ENCODE measurements around the gene MTPN. TPM values are rescaled to one million over a fixed set of nuclear protein-coding genes. Genes with fewer than 3 reads are reported as not detected.

Gene MTPN
- total and polyA plus RNA-seq, 4 donors, result 63.0 to 92.6 (median 89.0) TPM

- 90 to 91% methylated on average over 3 of the region's 3 CpGs for WGBS, 2 donors
- intact Hi-C loops (cut with DNase I), result no loop called here
- no peak for ATAC-seq (ENCODE audit: low FRiP score)
- no peak for DNase-seq
- no peak overlapping the region for H3K27ac ChIP-seq (ENCODE audit: low read depth in 1 of 2, low read length in 2 of 2)
- no peaks in the 10 kb centered on the region for H3K9me3 ChIP-seq (ENCODE audit: control insufficient read depth, low read length)
- no peak overlapping the region for H3K4me3 ChIP-seq (ENCODE audit: low read length in 2 of 2)
- no peaks in the 10 kb centered on the region for H3K27me3 ChIP-seq (ENCODE audit: control insufficient read depth in 1 of 2, insufficient read depth in 2 of 2, low read length in 1 of 2)
- H3K4me1 ChIP-seq (ENCODE audit: control insufficient read depth in 1 of 2, insufficient read depth in 2 of 2, low read length in 2 of 2), result peaks cover 0 to 2% of the 10 kb centered on the region in 2 donors
- no peaks in the 10 kb centered on the region for H3K36me3 ChIP-seq (ENCODE audit: control insufficient read depth in 1 of 2, insufficient read depth in 2 of 2, low read length in 1 of 2)
Measured at GRCh38 chr7:135940077-135941075, 36.8 kb downstream of the MTPN start.

DNA sequence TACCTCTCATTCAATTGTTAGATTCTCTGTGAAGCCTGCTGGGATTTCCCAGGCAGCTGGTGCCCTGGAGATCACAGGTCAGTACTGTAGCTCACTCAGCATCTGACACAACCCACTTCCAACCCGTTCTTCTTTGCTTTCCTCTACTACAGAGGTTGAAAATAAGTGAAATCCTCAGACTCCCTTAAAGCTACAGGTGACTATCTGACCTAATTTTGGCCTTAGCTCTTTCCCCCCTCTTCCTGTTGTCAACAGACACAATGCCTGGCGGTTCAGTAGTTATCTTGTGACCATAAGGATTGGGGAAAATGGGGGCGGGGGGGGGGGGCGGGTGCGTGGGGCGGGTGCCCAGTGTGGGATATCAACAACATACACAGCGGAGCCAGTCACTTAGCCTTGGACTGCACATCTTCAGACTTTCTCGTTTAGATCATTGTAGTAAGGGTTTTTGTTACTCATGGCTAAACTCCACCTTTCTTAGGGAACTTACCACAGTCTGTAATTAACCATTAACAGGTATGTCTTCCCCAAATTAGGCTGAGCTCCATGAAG, 37.8 kb downstream of the MTPN start:
- intact Hi-C loops (cut with DNase I), result no loop called here
- H3K27ac ChIP-seq (ENCODE audit: low read depth in 1 of 2, low read length in 2 of 2), result no peak overlapping the region
- H3K9me3 ChIP-seq (ENCODE audit: control insufficient read depth, low read length), result no peaks in the 10 kb centered on the region
- ATAC-seq (ENCODE audit: low FRiP score), result no peak
- no peaks in the 10 kb centered on the region for H3K36me3 ChIP-seq (ENCODE audit: control insufficient read depth in 1 of 2, insufficient read depth in 2 of 2, low read length in 1 of 2)
- no peaks in the 10 kb centered on the region for H3K27me3 ChIP-seq (ENCODE audit: control insufficient read depth in 1 of 2, insufficient read depth in 2 of 2, low read length in 1 of 2)
- H3K4me1 ChIP-seq (ENCODE audit: control insufficient read depth in 1 of 2, insufficient read depth in 2 of 2, low read length in 2 of 2), result peaks cover 0 to 2% of the 10 kb centered on the region in 2 donors
- no peak for DNase-seq
- WGBS, 2 donors, result 70 to 81% methylated on average over 5 to 8 of the region's 8 CpGs
- no peak overlapping the region for H3K4me3 ChIP-seq (ENCODE audit: low read length in 2 of 2)

DNA sequence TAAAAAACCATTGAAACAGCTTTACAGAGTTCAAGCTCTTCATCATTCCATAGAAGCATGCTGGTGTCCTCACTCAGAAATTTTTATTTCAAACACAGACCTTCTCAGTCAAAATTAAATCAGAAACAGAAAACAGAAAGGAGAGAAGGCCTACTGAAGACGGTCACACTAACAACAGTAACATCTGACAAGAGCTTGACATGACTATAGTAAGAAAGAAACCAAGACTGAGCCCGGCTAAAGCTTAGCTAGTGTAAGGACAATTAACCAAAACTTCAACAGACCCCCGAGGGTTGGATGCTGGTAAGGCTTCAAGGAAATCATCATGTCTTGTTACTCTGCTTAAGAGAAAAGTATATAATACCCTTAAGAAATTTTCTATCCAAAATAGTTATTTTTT, 38.6 kb downstream of the MTPN start:
- intact Hi-C loops (cut with DNase I), result no loop called here
- H3K4me3 ChIP-seq (ENCODE audit: low read length in 2 of 2), result no peak overlapping the region
- DNase-seq, result no peak
- H3K9me3 ChIP-seq (ENCODE audit: control insufficient read depth, low read length), result no peaks in the 10 kb centered on the region
- 85 to 86% methylated on average over 3 of the region's 3 CpGs for WGBS, 2 donors
- H3K27ac ChIP-seq (ENCODE audit: low read depth in 1 of 2, low read length in 2 of 2), result no peak overlapping the region
- peaks cover 0 to 2% of the 10 kb centered on the region in 2 donors for H3K4me1 ChIP-seq (ENCODE audit: control insufficient read depth in 1 of 2, insufficient read depth in 2 of 2, low read length in 2 of 2)
- no peak for ATAC-seq (ENCODE audit: low FRiP score)
- H3K27me3 ChIP-seq (ENCODE audit: control insufficient read depth in 1 of 2, insufficient read depth in 2 of 2, low read length in 1 of 2), result no peaks in the 10 kb centered on the region
- no peaks in the 10 kb centered on the region for H3K36me3 ChIP-seq (ENCODE audit: control insufficient read depth in 1 of 2, insufficient read depth in 2 of 2, low read length in 1 of 2)

DNA sequence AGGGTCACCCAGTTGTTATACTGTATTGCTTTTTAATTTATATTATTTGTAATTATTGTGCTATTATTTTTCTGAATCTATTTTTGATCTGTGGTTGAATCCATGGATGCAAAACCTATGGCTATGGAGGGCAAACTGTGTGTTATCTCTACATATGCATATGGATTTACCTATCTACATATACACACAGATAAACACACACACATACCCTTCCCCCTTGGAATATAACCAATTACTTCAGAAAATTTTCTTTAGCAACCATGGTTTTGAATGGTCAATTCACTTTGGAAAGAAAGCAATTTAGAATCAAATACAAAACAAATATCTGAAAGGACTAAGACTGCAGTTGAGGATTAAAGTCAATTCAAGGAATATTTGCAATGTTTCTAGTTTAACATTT, 39.1 kb downstream of the MTPN start:
- no peak overlapping the region for H3K27ac ChIP-seq (ENCODE audit: low read depth in 1 of 2, low read length in 2 of 2)
- no peak for ATAC-seq (ENCODE audit: low FRiP score)
- DNase-seq, result no peak
- intact Hi-C loops (cut with DNase I), result no loop called here
- no peaks in the 10 kb centered on the region for H3K27me3 ChIP-seq (ENCODE audit: control insufficient read depth in 1 of 2, insufficient read depth in 2 of 2, low read length in 1 of 2)
- H3K4me1 ChIP-seq (ENCODE audit: control insufficient read depth in 1 of 2, insufficient read depth in 2 of 2, low read length in 2 of 2), result peaks cover 0 to 2% of the 10 kb centered on the region in 2 donors
- H3K4me3 ChIP-seq (ENCODE audit: low read length in 2 of 2), result no peak overlapping the region
- no peaks in the 10 kb centered on the region for H3K9me3 ChIP-seq (ENCODE audit: control insufficient read depth, low read length)
- no peaks in the 10 kb centered on the region for H3K36me3 ChIP-seq (ENCODE audit: control insufficient read depth in 1 of 2, insufficient read depth in 2 of 2, low read length in 1 of 2)

DNA sequence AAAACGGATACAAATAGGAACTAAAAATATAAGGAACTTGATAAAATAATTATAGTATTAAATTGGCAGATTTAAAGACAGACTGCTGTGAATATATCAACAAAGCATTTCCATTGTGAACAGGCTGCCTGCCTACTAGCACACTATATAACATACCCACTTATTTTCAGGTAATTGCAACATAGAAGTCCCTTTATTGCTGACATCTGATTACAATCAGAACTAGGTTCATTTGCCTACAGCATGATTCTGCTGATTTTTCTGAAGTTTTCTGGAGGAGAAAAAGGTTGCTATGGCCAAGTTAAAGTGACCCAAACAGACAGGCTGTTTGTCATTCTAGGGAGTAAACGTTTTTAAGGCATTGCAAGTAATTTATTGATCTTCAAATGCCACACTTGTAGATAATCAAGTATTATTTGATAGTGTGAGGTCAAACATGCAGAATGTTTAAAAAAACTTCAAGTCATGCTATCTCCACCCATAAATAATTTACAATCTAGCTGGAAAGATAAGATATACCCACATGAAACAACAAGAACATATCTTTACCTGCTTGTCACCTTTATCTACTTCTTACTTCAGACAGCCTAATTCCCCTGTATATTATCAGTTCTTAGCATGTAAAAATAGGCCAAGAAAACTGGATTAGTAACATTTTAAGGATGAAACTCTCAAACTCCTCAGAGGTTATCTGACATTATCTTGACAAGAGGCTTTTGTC, 40.5 kb downstream of the MTPN start:
- Histone ChIP-seq H3K9me3 (ENCODE audit: control insufficient read depth, low read length) (no peaks in the 10 kb centered on the region), H3K36me3 (ENCODE audit: control insufficient read depth in 1 of 2, insufficient read depth in 2 of 2, low read length in 1 of 2) (no peaks in the 10 kb centered on the region), H3K4me1 (ENCODE audit: control insufficient read depth in 1 of 2, insufficient read depth in 2 of 2, low read length in 2 of 2) (peaks cover 0 to 2% of the 10 kb centered on the region in 2 donors), H3K4me3 (ENCODE audit: low read length in 2 of 2) (no peak overlapping the region), H3K27ac (ENCODE audit: low read depth in 1 of 2, low read length in 2 of 2) (no peak overlapping the region), H3K27me3 (ENCODE audit: control insufficient read depth in 1 of 2, insufficient read depth in 2 of 2, low read length in 1 of 2) (no peaks in the 10 kb centered on the region)
- intact Hi-C loops (cut with DNase I), result no loop called here
- WGBS, 2 donors, result 36% methylated on average over 2 of the region's 2 CpGs
- ATAC-seq (ENCODE audit: low FRiP score) (no peak), DNase-seq (no peak)

DNA sequence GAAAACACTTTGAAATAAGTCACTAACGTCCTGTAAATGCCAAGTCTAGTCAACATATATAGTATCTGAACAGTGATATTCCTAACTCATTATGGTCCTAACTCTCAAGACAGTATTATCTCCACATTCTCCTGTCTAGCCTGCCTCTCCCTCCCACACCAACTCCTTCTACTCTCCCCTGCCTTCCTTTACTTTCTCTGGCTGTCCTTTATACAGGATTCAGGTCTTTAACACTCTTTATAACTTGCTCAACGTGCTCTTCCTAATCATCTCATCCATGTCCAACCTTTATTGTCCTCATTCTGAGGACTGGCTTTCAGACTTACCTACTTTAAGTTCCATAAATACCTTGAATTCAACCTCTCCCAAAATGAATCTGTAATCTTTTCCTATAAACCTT, 42.5 kb downstream of the MTPN start:
- H3K4me1 ChIP-seq (ENCODE audit: control insufficient read depth in 1 of 2, insufficient read depth in 2 of 2, low read length in 2 of 2), result peaks cover 0 to 2% of the 10 kb centered on the region in 2 donors
- 62 to 68% methylated on average over 2 of the region's 2 CpGs for WGBS, 2 donors
- intact Hi-C loops (cut with DNase I), result no loop called here

DNA sequence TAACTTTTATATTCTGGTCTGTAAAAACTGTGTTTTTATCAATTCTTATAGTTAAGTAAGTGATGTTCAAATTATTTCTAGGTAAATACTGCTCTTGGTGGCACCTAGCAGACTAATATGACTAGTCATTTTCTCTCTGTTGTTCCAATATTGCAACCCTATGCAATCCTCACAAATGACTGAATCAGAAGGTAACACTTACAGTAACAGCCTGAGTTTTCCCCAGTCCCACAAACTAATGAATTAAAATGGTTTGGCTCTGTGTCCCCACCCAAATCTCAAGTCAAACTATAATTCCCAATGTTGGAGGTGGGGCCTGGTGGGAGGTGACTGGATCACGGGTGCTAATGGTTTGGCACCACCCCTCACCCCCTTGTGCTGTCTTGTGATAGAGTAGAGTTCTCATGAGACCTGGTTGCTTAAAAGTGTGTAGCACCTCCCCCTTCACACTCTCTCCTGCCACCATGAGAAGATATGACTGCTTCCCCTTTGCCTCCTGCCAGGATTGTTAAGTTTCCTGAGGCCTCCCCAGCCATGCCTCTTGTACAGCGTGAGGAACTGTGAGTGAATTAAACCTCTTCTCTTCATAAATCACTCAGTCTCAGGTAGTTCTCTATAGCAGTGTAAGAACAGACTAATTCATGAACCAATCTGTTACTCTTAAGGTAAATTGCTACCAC, 43.5 kb downstream of the MTPN start:
- H3K27me3 ChIP-seq (ENCODE audit: control insufficient read depth in 1 of 2, insufficient read depth in 2 of 2, low read length in 1 of 2), result no peaks in the 10 kb centered on the region
- 80 to 83% methylated on average over 2 of the region's 2 CpGs for WGBS, 2 donors
- peaks cover 1 to 5% of the 10 kb centered on the region in 2 donors for H3K36me3 ChIP-seq (ENCODE audit: control insufficient read depth in 1 of 2, insufficient read depth in 2 of 2, low read length in 1 of 2)
- ATAC-seq (ENCODE audit: low FRiP score) (no peak), DNase-seq (no peak)
- intact Hi-C loops (cut with DNase I), result no loop called here
- H3K4me3 ChIP-seq (ENCODE audit: low read length in 2 of 2), result no peak overlapping the region
- no peaks in the 10 kb centered on the region for H3K9me3 ChIP-seq (ENCODE audit: control insufficient read depth, low read length)
- H3K27ac ChIP-seq (ENCODE audit: low read depth in 1 of 2, low read length in 2 of 2), result no peak overlapping the region
- H3K4me1 ChIP-seq (ENCODE audit: control insufficient read depth in 1 of 2, insufficient read depth in 2 of 2, low read length in 2 of 2), result peaks cover 0 to 2% of the 10 kb centered on the region in 2 donors

More for the DNA sequence above, 42.5 kb downstream of the MTPN start:
- H3K36me3 ChIP-seq (ENCODE audit: control insufficient read depth in 1 of 2, insufficient read depth in 2 of 2, low read length in 1 of 2), result peaks cover 0 to under 1% of the 10 kb centered on the region in 2 donors
- no peaks in the 10 kb centered on the region for H3K27me3 ChIP-seq (ENCODE audit: control insufficient read depth in 1 of 2, insufficient read depth in 2 of 2, low read length in 1 of 2)
- ATAC-seq (ENCODE audit: low FRiP score) (no peak), DNase-seq (no peak)
- H3K9me3 ChIP-seq (ENCODE audit: control insufficient read depth, low read length), result no peaks in the 10 kb centered on the region
- H3K27ac ChIP-seq (ENCODE audit: low read depth in 1 of 2, low read length in 2 of 2), result no peak overlapping the region
- H3K4me3 ChIP-seq (ENCODE audit: low read length in 2 of 2), result no peak overlapping the region

DNA sequence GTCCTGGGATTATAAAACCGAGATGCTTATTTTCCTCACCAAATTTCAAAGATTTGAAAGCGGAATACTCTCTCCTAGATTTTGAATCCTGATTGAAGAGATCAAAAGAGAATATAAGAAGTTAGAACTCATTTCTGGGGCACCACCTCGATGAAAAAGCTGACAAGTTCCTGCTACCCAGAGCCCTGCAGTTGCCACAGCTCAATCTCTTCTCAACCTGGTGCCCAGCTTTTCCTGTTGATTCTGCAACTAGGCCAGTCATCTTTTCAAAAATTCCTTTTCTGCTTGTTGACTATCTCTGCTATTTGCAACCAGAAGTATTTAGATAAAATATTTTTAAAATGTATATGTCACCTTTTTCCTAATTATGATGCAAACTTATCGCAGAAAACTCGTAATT, 45.0 kb downstream of the MTPN start:
- Histone ChIP-seq H3K4me1 (ENCODE audit: control insufficient read depth in 1 of 2, insufficient read depth in 2 of 2, low read length in 2 of 2) (peaks cover 0 to 2% of the 10 kb centered on the region in 2 donors), H3K27ac (ENCODE audit: low read depth in 1 of 2, low read length in 2 of 2) (no peak overlapping the region), H3K27me3 (ENCODE audit: control insufficient read depth in 1 of 2, insufficient read depth in 2 of 2, low read length in 1 of 2) (no peaks in the 10 kb centered on the region), H3K4me3 (ENCODE audit: low read length in 2 of 2) (no peak overlapping the region), H3K9me3 (ENCODE audit: control insufficient read depth, low read length) (no peaks in the 10 kb centered on the region), H3K36me3 (ENCODE audit: control insufficient read depth in 1 of 2, insufficient read depth in 2 of 2, low read length in 1 of 2) (peaks cover 2 to 5% of the 10 kb centered on the region in 2 donors)
- DNase-seq, result no peak
- intact Hi-C loops (cut with DNase I), result no loop called here
- no peak for ATAC-seq (ENCODE audit: low FRiP score)
- WGBS, 2 donors, result 89 to 90% methylated on average over 5 of the region's 5 CpGs

Measured in aorta (tissue), 5 donors.